Neural cell (in vitro differentiated cells): Measurements from ENCODE around the gene POLR2H. TPM values are rescaled to one million over a fixed set of nuclear protein-coding genes. Genes with fewer than 3 reads are reported as not detected.

Source experiments
- H2AFZ ChIP-seq: fragments of 200-600, 300-800 bp; sonication (generic), shearing (Covaris generic); 2 replicates; pipeline ENCODE4 v1.6.0; 2014; ENCODE audit warnings: low read depth, mild to moderate bottlenecking, antibody characterized with exemption, low read length, moderate library complexity
- H3F3A ChIP-seq: fragments of 200-600 bp; shearing (Covaris generic); 2 replicates; pipeline ENCODE4 v1.6.1; 2016; ENCODE audit warnings: mild to moderate bottlenecking, moderate library complexity, mixed read lengths, antibody characterized with exemption, low read length; ENCODE audit not compliant: insufficient read depth, poor library complexity, severe bottlenecking
- H3K27ac ChIP-seq: fragments of 200-600, 300-800 bp; sonication (generic), shearing (Covaris generic); 2 replicates; pipeline ENCODE4 v1.5.1; 2014; ENCODE audit warnings: mild to moderate bottlenecking, low read length, moderate library complexity
- H3K27me3 ChIP-seq: fragments of 300-800, 200-600 bp; sonication (generic), shearing (Covaris generic); 2 replicates; pipeline ENCODE4 v1.6.0; 2014; ENCODE audit warnings: mild to moderate bottlenecking, low read depth, low read length, moderate library complexity; ENCODE audit not compliant: insufficient read depth
- H3K36me3 ChIP-seq: fragments of 300-800, 200-600 bp; sonication (generic), shearing (Covaris generic); 2 replicates; pipeline ENCODE4 v1.5.1; 2014; ENCODE audit warnings: mild to moderate bottlenecking, antibody characterized with exemption, low read length, moderate library complexity; ENCODE audit not compliant: insufficient read depth
- H3K4me2 ChIP-seq: fragments of 300-800, 200-600 bp; sonication (generic), shearing (Covaris generic); 2 replicates; pipeline ENCODE4 v1.6.0; 2014; ENCODE audit warnings: mild to moderate bottlenecking, low read length
- H3K4me3 ChIP-seq: fragments of 300-800, 200-600 bp; sonication (generic), shearing (Covaris generic); 2 replicates; pipeline ENCODE4 v1.5.1; 2014; ENCODE audit warnings: mild to moderate bottlenecking, low read length, moderate library complexity
- H3K79me2 ChIP-seq: fragments of 200-600 bp; shearing (Covaris generic); replicated peaks from 2 replicates; pipeline ENCODE4 v1.6.0; 2014; ENCODE audit warnings: mild to moderate bottlenecking, low read length, moderate library complexity; ENCODE audit not compliant: insufficient read depth
- H3K9ac ChIP-seq: fragments of 300-800, 200-600 bp; sonication (generic), shearing (Covaris generic); 2 replicates; pipeline ENCODE4 v1.6.1; 2016; ENCODE audit warnings: mild to moderate bottlenecking, low read length, mixed read lengths
- H3K9me2 ChIP-seq: fragments of 200-600 bp; shearing (Covaris generic); 2 replicates; pipeline ENCODE4 v1.6.1; 2016; ENCODE audit warnings: mild to moderate bottlenecking, low read length, mixed read lengths; ENCODE audit not compliant: insufficient read depth
- H3K9me3 ChIP-seq: fragments of 200-600, 300-800 bp; sonication (generic), shearing (Covaris generic); 2 replicates; pipeline ENCODE4 v1.6.1; 2016; ENCODE audit warnings: mild to moderate bottlenecking, mixed run types, low read length, moderate library complexity, mixed read lengths
- H4K20me1 ChIP-seq: fragments of 200-600 bp; shearing (Covaris generic); 2 replicates; pipeline ENCODE4 v1.6.1; 2016; ENCODE audit warnings: mild to moderate bottlenecking, mixed run types; ENCODE audit not compliant: insufficient read depth
- EP300 ChIP-seq: fragments of 450-650 bp; conservative IDR thresholded peaks from 2 replicates; pipeline ENCODE4 v1.6.1; 2014; ENCODE audit warnings: antibody characterized with exemption, mild to moderate bottlenecking, moderate library complexity; ENCODE audit not compliant: poor library complexity, severe bottlenecking
- MXI1 ChIP-seq: fragments of 450-650 bp; conservative IDR thresholded peaks from 2 replicates; pipeline ENCODE4 v1.6.1; 2014; ENCODE audit warnings: antibody characterized with exemption, mild to moderate bottlenecking; ENCODE audit not compliant: poor library complexity, severe bottlenecking
- POLR2AphosphoS5 ChIP-seq: IDR thresholded peaks from 2 replicates; pipeline ENCODE4 v1.6.1; 2012
- RAD21 ChIP-seq: fragments of 450-650 bp; conservative IDR thresholded peaks from 2 replicates; pipeline ENCODE4 v1.6.1; 2014; ENCODE audit warnings: antibody characterized with exemption, mild to moderate bottlenecking, moderate library complexity
- SMC3 ChIP-seq: fragments of 450-650 bp; conservative IDR thresholded peaks from 2 replicates; pipeline ENCODE4 v1.6.1; 2014; ENCODE audit warnings: antibody characterized with exemption, mild to moderate bottlenecking, moderate library complexity; ENCODE audit not compliant: poor library complexity
- TAF1 ChIP-seq: IDR thresholded peaks from 2 replicates; pipeline ENCODE4 v1.6.1; 2012; ENCODE audit warnings: low read depth
- polyA minus RNA-seq: library from RNA; depleted of rRNA, polyadenylated mRNA; stranded (reverse); fragments of >200 nt; gene quantifications from 2 replicates; pipeline ENCODE4 v1.2.3, GENCODE V29; 2014
- polyA plus RNA-seq: library from polyadenylated mRNA; depleted of rRNA; stranded (reverse); fragments of >200 nt; gene quantifications from 2 replicates; pipeline ENCODE4 v1.2.3, GENCODE V29; 2014
- TF ChIP-seq, protein P1 (sequence below): IDR thresholded peaks from 2 replicates; pipeline ENCODE4 v1.6.1; 2012; ENCODE audit warnings: borderline replicate concordance

Gene POLR2H
- polyA plus RNA-seq = 155 and 185 TPM in 2 replicates
- 51.9 and 66.4 TPM in 2 replicates for polyA minus RNA-seq

DNA sequence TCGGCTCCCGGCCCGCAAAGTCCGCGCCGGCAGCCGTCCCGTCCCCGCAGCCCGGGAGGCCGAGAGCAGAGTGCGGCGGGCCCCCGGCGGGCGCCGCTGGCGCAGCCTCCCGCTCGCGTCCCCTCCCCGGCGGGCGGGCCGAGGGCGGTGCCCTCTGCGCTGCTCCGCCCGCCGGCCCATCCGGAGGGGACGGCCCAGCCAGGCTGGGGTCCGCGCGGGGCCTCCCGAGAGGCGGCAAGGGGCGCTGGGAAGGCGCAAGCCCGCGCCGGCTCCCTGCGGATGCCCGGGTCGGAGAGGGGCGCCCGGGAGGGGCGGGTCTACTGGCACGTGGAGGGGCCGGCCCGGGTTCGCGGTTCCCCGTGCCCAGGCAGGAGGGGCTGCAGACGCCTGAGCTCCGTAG, at the start of gene POLR2H, which contains the start of gene CLCN2:
TSS of gene POLR2H (plus strand) at position 179 of the 400 bp plus-strand sequence. CDS start 1,783 bp downstream, outside the sequence.
TSS of gene CLCN2 (minus strand) at position 74 of the 400 bp plus-strand sequence. CDS start 126 bp downstream, outside the sequence.
- Histone ChIP-seq H3K9me2 (no peaks in the 10 kb centered on the region), H3K9me3 (no peaks in the 10 kb centered on the region), H3K79me2 (peaks cover 16% of the 10 kb centered on the region), H3K4me2 (peak within 1 kb of the TSS; percentile 84), H4K20me1 (no peaks in the 10 kb centered on the region), H3K36me3 (no peaks in the 10 kb centered on the region), H3K27me3 (no peaks in the 10 kb centered on the region), H3K27ac (peak within 1 kb of the TSS; percentile 87), H3K9ac (peak within 1 kb of the TSS; percentile 90), H2AFZ (peak within 1 kb of the TSS; percentile 60), H3F3A (no peaks in the 10 kb centered on the region), H3K4me3 (peak within 1 kb of the TSS; percentile 70)
- TF ChIP-seq MXI1 (peak; percentile 81), POLR2AphosphoS5 (peak; percentile 23), SMC3 (no peak)
- TF ChIP-seq, protein P1, sequence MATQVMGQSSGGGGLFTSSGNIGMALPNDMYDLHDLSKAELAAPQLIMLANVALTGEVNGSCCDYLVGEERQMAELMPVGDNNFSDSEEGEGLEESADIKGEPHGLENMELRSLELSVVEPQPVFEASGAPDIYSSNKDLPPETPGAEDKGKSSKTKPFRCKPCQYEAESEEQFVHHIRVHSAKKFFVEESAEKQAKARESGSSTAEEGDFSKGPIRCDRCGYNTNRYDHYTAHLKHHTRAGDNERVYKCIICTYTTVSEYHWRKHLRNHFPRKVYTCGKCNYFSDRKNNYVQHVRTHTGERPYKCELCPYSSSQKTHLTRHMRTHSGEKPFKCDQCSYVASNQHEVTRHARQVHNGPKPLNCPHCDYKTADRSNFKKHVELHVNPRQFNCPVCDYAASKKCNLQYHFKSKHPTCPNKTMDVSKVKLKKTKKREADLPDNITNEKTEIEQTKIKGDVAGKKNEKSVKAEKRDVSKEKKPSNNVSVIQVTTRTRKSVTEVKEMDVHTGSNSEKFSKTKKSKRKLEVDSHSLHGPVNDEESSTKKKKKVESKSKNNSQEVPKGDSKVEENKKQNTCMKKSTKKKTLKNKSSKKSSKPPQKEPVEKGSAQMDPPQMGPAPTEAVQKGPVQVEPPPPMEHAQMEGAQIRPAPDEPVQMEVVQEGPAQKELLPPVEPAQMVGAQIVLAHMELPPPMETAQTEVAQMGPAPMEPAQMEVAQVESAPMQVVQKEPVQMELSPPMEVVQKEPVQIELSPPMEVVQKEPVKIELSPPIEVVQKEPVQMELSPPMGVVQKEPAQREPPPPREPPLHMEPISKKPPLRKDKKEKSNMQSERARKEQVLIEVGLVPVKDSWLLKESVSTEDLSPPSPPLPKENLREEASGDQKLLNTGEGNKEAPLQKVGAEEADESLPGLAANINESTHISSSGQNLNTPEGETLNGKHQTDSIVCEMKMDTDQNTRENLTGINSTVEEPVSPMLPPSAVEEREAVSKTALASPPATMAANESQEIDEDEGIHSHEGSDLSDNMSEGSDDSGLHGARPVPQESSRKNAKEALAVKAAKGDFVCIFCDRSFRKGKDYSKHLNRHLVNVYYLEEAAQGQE = peak; percentile 13

DNA sequence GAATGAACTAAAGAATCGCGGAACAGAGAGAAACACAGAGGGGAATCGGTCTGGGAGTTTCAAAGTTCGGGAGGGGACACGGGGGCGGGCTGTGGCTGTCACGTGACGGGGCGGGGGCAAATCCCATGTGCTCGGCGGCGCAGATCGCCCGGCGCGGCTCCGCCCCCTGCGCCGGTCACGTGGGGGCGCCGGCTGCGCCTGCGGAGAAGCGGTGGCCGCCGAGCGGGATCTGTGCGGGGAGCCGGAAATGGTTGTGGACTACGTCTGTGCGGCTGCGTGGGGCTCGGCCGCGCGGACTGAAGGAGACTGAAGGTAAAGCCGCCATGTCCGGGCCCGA, 47.2 kb upstream of the POLR2H start, which contains the start of gene EIF4G1:
TSS of gene EIF4G1 (plus strand) at position 244 of the 337 bp plus-strand sequence. CDS start 1,191 bp downstream, outside the sequence.
- H3K27me3 ChIP-seq = no peaks in the 10 kb centered on the region
- peak within 1 kb of the TSS; percentile 60 for H2AFZ ChIP-seq

More for the DNA sequence above, 47.2 kb upstream of the POLR2H start, which contains the start of gene EIF4G1:
- no peaks in the 10 kb centered on the region for H3F3A ChIP-seq
- H3K4me3 ChIP-seq = peak within 1 kb of the TSS; percentile 87
- H3K9ac ChIP-seq = peak within 1 kb of the TSS; percentile 81
- no peaks in the 10 kb centered on the region for H4K20me1 ChIP-seq
- H3K27ac ChIP-seq = peak within 1 kb of the TSS; percentile 62
- H3K36me3 ChIP-seq = no peaks in the 10 kb centered on the region
- H3K9me3 ChIP-seq = no peaks in the 10 kb centered on the region
- H3K4me2 ChIP-seq = peak within 1 kb of the TSS; percentile 89
- H3K9me2 ChIP-seq = no peaks in the 10 kb centered on the region
- peaks cover 31% of the 10 kb centered on the region for H3K79me2 ChIP-seq
- TF ChIP-seq POLR2AphosphoS5 = peak; percentile 80
- TF ChIP-seq EP300 = no peak
- TF ChIP-seq MXI1 = peak; percentile 39
- TF ChIP-seq, protein P1 = peak; percentile 38
- no peak for TF ChIP-seq TAF1
- TF ChIP-seq RAD21 = no peak
